Kidney (tissue), 14 donors: ENCODE data around the gene TENM4. TPM values are rescaled to one million over a fixed set of nuclear protein-coding genes. Genes with fewer than 3 reads are reported as not detected.

Source experiments
- DNase-seq, 5 donors: peaks; one replicate each; pipeline ENCODE4 v3.0.0-alpha.2; 2013 to 2020
- FAIRE-seq: peaks from 2 replicates; lab custom pipeline; 2012; peaks lifted over from hg19 to GRCh38; lab: Jason Lieb, UNC
- H3K27ac ChIP-seq, 2 donors: one replicate each; pipeline ENCODE4 v1.7.0; 2013; ENCODE audit warnings: low read depth in 2 of 2, low read length in 2 of 2, inconsistent platforms in 1 of 2
- H3K27me3 ChIP-seq: one replicate; pipeline ENCODE4 v1.7.1; 2013; ENCODE audit warnings: low read length, inconsistent platforms; ENCODE audit not compliant: control insufficient read depth, insufficient read depth
- H3K36me3 ChIP-seq, 3 donors: one replicate each; pipeline versions ENCODE4 v1.7.0 to v1.7.1; 2013; ENCODE audit warnings: low read length in 3 of 3, control low read depth in 1 of 3, inconsistent platforms in 1 of 3; ENCODE audit not compliant: insufficient read depth in 3 of 3, control insufficient read depth in 2 of 3
- H3K4me1 ChIP-seq, 3 donors: one replicate each; pipeline versions ENCODE4 v1.7.0 to v1.7.1; 2013; ENCODE audit warnings: low read length in 3 of 3, inconsistent platforms in 1 of 3, low read depth in 1 of 3; ENCODE audit not compliant: control insufficient read depth in 2 of 3, insufficient read depth in 2 of 3
- H3K4me3 ChIP-seq, 3 donors: one replicate each; pipeline versions ENCODE4 v1.7.0 to v1.8.1; 2013; ENCODE audit warnings: low read length in 3 of 3, control low read depth in 1 of 3, inconsistent platforms in 1 of 3
- H3K9ac ChIP-seq, 3 donors: one replicate each; pipeline versions ENCODE4 v1.7.0 to v1.7.1; 2013; ENCODE audit warnings: low read length in 3 of 3, control low read depth in 1 of 3, inconsistent platforms in 1 of 3
- H3K9me3 ChIP-seq, 3 donors: one replicate each; pipeline versions ENCODE4 v1.7.0 to v1.7.1; 2013; ENCODE audit warnings: low read length in 3 of 3, control low read depth in 1 of 3, inconsistent platforms in 1 of 3; ENCODE audit not compliant: control insufficient read depth in 2 of 3, insufficient read depth in 1 of 3
- intact Hi-C: fragments of 100-400 bp; cut with DNase I; formaldehyde crosslinking; loops from one replicate; pipeline ENCODE4 v1.11.1; 2022
- polyA plus RNA-seq: library from polyadenylated mRNA; stranded (reverse); fragments of 350-450 nt; fragmentation: Illumina TruSeq; extraction: RNeasy Lipid Tissue Mini Kit (QIAGEN cat#74804); gene quantifications from one replicate; pipeline ENCODE4 v1.2.3, GENCODE V29; 2014; ENCODE audit warnings: low read depth, low replicate concordance; ENCODE audit not compliant: insufficient read depth
- total RNA-seq: library from RNA; stranded (reverse); fragmentation: NEBNext Ultra II Directional; extraction: Animal tissue kit (Norgen Biotek cat#: 25700); gene quantifications from one replicate; pipeline ENCODE4 v1.2.1, GENCODE V29; 2021
- TF ChIP-seq, protein P1 (sequence below): IDR thresholded peaks from 3 replicates; pipeline ENCODE4 v1.5.1; 2012; ENCODE audit warnings: mild to moderate bottlenecking, moderate library complexity, borderline replicate concordance; ENCODE audit not compliant: insufficient read depth; ENCODE audit errors: extremely low read depth
- donor health status: control.
- donor health status: control.
- donor health status: control.
- donor health status: control.
- donor health status: control.
- donor health status: DM: yes; HTN: yes; CAD: no.
- donor health status: Normal renal cell carcinoma (clear cell type).

TENM4 gene
- total and polyA plus RNA-seq, 2 donors from 2014 or later: 0.34 to 31.0 TPM

DNA sequence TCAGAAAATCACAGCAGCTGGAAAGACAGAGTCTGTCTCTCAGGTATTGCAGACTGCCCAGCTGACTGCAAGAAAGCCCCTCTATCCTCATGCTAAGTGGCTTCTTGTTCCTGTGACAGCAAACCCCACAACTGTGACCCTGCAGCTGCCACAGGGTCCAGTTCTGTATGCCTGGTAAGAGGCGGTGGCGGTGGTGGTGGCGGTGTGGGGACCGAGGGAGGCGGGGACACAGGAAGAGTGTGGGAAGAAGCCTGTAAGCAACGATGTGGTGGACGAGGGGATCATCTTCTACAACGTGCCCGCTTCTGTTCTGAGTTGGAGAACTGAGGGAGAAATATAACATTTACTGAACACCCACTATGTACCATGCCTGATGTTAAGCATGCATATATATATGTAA lies 112.4 kb downstream of the TENM4 start:
- Histone ChIP-seq H3K4me3 (no peak overlapping the region), H3K27ac (no peak overlapping the region), H3K9me3 (no peaks in the 10 kb centered on the region), H3K27me3 (no peaks in the 10 kb centered on the region), H3K9ac (no peak overlapping the region), H3K36me3 (no peaks in the 10 kb centered on the region), H3K4me1 (no peaks in the 10 kb centered on the region)
- intact Hi-C loops: no loop called here
- FAIRE-seq (no peak), DNase-seq (no peak)
- TF ChIP-seq, protein P1, sequence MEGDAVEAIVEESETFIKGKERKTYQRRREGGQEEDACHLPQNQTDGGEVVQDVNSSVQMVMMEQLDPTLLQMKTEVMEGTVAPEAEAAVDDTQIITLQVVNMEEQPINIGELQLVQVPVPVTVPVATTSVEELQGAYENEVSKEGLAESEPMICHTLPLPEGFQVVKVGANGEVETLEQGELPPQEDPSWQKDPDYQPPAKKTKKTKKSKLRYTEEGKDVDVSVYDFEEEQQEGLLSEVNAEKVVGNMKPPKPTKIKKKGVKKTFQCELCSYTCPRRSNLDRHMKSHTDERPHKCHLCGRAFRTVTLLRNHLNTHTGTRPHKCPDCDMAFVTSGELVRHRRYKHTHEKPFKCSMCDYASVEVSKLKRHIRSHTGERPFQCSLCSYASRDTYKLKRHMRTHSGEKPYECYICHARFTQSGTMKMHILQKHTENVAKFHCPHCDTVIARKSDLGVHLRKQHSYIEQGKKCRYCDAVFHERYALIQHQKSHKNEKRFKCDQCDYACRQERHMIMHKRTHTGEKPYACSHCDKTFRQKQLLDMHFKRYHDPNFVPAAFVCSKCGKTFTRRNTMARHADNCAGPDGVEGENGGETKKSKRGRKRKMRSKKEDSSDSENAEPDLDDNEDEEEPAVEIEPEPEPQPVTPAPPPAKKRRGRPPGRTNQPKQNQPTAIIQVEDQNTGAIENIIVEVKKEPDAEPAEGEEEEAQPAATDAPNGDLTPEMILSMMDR: no peak

GRCh38 chr11:79325851-79326250 lies 115.0 kb downstream of the TENM4 start:
- no peak overlapping the region for H3K27ac ChIP-seq
- no peaks in the 10 kb centered on the region for H3K4me1 ChIP-seq
- H3K9me3 ChIP-seq: no peaks in the 10 kb centered on the region
- DNase-seq (no peak), FAIRE-seq (no peak)
- no peak overlapping the region for H3K9ac ChIP-seq
- no peaks in the 10 kb centered on the region for H3K27me3 ChIP-seq
- intact Hi-C loops: no loop called here
- TF ChIP-seq, protein P1: no peak
- no peaks in the 10 kb centered on the region for H3K36me3 ChIP-seq
- no peak overlapping the region for H3K4me3 ChIP-seq

DNA sequence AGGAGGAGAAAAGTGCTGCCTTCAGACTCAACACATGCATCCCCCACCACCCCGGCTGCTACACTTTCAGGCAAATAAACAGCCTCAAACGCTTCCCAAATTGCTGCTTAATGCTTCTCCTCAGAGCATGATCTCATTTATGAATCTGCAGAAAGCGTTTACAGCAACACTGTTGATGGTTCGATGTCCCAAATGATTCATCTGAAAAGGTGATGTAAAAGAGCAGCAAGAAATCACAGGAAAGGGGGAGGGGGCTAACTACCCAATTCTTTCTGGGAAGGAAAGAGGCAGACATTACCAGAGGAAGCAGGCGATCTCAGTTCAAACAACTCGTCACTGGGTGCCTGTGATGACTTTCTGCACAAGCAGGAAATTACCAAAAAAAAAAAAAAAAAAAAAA lies 119.6 kb downstream of the TENM4 start:
- Histone ChIP-seq H3K4me1 (no peaks in the 10 kb centered on the region), H3K27ac (no peak overlapping the region), H3K27me3 (no peaks in the 10 kb centered on the region), H3K9ac (no peak overlapping the region), H3K4me3 (no peak overlapping the region), H3K36me3 (no peaks in the 10 kb centered on the region), H3K9me3 (no peaks in the 10 kb centered on the region)
- intact Hi-C loops: no loop called here
- DNase-seq (no peak), FAIRE-seq (no peak)
- TF ChIP-seq, protein P1: no peak
